CD4-positive, alpha-beta T cell (primary cell): Measurements from ENCODE around the gene EIF4E1B. TPM values are rescaled to one million over a fixed set of nuclear protein-coding genes. Genes with fewer than 3 reads are reported as not detected.
A peak's percentile ranks its signal among the peaks of the same experiment; 100 is the strongest.

Experiments used
- ATAC-seq: fragments of 200-7000 bp; cut with Tn5 transposase; one replicate; pipeline ENCODE4 v1.10.0; 2022; ENCODE audit warnings: mild to moderate bottlenecking; ENCODE audit not compliant: poor library complexity
- CTCF ChIA-PET: fragments of 350-600 bp; sonication (Branson Sonifier 250); formaldehyde crosslinking; loops from one replicate; lab custom pipeline; 2021; ENCODE audit warnings: antibody characterized with exemption, inconsistent platforms; lab: Charles Lee
- POLR2A ChIA-PET: fragments of 350-600 bp; sonication (Branson Sonifier 250); formaldehyde crosslinking; loops from one replicate; lab custom pipeline; 2021; ENCODE audit warnings: antibody characterized with exemption, inconsistent platforms; lab: Charles Lee
- DNase-seq, 14 experiments: peaks; one replicate each; pipeline ENCODE4 v3.0.0-alpha.2; 2013 to 2020; ENCODE audit warnings: mixed read lengths in 2 of 14
- H3K27ac ChIP-seq, 2 donors: one replicate each; pipeline versions ENCODE4 v1.5.1 to v1.7.0; 2013; ENCODE audit warnings: low read length in 2 of 2, low read depth in 1 of 2, mild to moderate bottlenecking in 1 of 2
- H3K27me3 ChIP-seq, 2 experiments: 1 replicate in 1 of 2; 2 replicates in 1 of 2; pipeline versions ENCODE4 v1.6.1 to v1.7.0; 2013; ENCODE audit warnings: low read length in 2 of 2, control low read depth in 1 of 2, mild to moderate bottlenecking in 1 of 2, moderate library complexity in 1 of 2; ENCODE audit not compliant: insufficient read depth in 2 of 2, control insufficient read depth in 1 of 2
- H3K36me3 ChIP-seq: one replicate; pipeline ENCODE4 v1.6.1; 2013; ENCODE audit warnings: low read length, control low read depth; ENCODE audit not compliant: insufficient read depth
- H3K4me1 ChIP-seq: one replicate; pipeline ENCODE4 v1.6.1; 2013; ENCODE audit warnings: low read length, control low read depth; ENCODE audit not compliant: insufficient read depth
- H3K4me3 ChIP-seq: one replicate; pipeline ENCODE4 v1.5.1; 2013; ENCODE audit warnings: mild to moderate bottlenecking, low read length, moderate library complexity
- H3K9me3 ChIP-seq, 2 experiments: 1 replicate in 1 of 2; 2 replicates in 1 of 2; pipeline versions ENCODE4 v1.6.1 to v1.7.0; 2013; ENCODE audit warnings: low read length in 2 of 2, mild to moderate bottlenecking in 2 of 2, control low read depth in 1 of 2, moderate library complexity in 1 of 2; ENCODE audit not compliant: control insufficient read depth in 1 of 2, insufficient read depth in 1 of 2
- H3K27ac Mint-ChIP-seq: one replicate; pipeline ENCODE4 v1.8.0; 2020; ENCODE audit warnings: mixed read lengths
- H3K27me3 Mint-ChIP-seq: one replicate; pipeline ENCODE4 v1.8.0; 2021; ENCODE audit warnings: mixed read lengths
- H3K36me3 Mint-ChIP-seq: one replicate; pipeline ENCODE4 v1.8.0; 2021; ENCODE audit warnings: low read depth, mixed read lengths
- H3K4me1 Mint-ChIP-seq: one replicate; pipeline ENCODE4 v1.8.0; 2021; ENCODE audit warnings: low read depth, mixed read lengths
- H3K4me3 Mint-ChIP-seq: one replicate; pipeline ENCODE4 v1.8.0; 2020; ENCODE audit warnings: mild to moderate bottlenecking, mixed read lengths
- H3K9me3 Mint-ChIP-seq: one replicate; pipeline ENCODE4 v1.8.0; 2020; ENCODE audit warnings: mixed read lengths
- intact Hi-C, 2 experiments: fragments of 100-400 bp; cut with DNase I in 1 of 2; cut with micrococcal nuclease in 1 of 2; formaldehyde crosslinking; loops; one replicate each; pipeline versions ENCODE4 v1.15.1 to v1.9.0; 2023 to 2025; cut with DNase I, micrococcal nuclease
- total RNA-seq, 174 experiments: library from RNA in 2 of 174; stranded (reverse) in 2 of 174; gene quantifications; one replicate each; pipeline ENCODE4 v1.2.3 and lab custom pipeline; 2021 to 2026
- TF ChIP-seq, protein P1 (sequence below): fragments of 200-600 bp; IDR thresholded peaks from one replicate; pipeline ENCODE4 v1.8.0; 2022; ENCODE audit warnings: antibody characterized with exemption, mild to moderate bottlenecking

EIF4E1B gene
- total RNA-seq, 2 experiments from 2014 or later, result not detected

- Histone ChIP-seq H3K27me3 (no peaks in the 10 kb centered on the region), H3K27ac (no peak overlapping the region), H3K9me3 (peaks cover 0 to 4% of the 10 kb centered on the region in 2 experiments), H3K36me3 (no peaks in the 10 kb centered on the region), H3K4me1 (peaks cover 12% of the 10 kb centered on the region), H3K4me3 (peak overlapping the region; percentile 33)
- Mint-ChIP-seq H3K9me3 (no peaks in the 10 kb centered on the region), H3K4me1 (peaks cover 8% of the 10 kb centered on the region), H3K36me3 (no peaks in the 10 kb centered on the region), H3K27ac (no peak overlapping the region), H3K4me3 (peak overlapping the region; percentile 82), H3K27me3 (no peaks in the 10 kb centered on the region)
- ATAC-seq, result no peak
- CTCF ChIA-PET, result interaction anchor here (0.9 to 2.2 kb wide), 8 partner anchors 10 to 179 kb away, joined by 3 to 11 read pairs (median 4); partner anchors contain the start of gene CLTB
- intact Hi-C loops, result loop anchor here in 1 of 2 experiments (1.0 to 5.0 kb wide), 2 partner anchors 180 to 864 kb away; partner anchors contain the start of gene CLTB
- POLR2A ChIA-PET, result interaction anchor here (1.0 to 1.4 kb wide), 3 partner anchors 51 to 148 kb away, joined by 3 to 6 read pairs (median 6); partner anchors contain the start of genes FAF2, RNF44 and TSPAN17
- TF ChIP-seq, protein P1, sequence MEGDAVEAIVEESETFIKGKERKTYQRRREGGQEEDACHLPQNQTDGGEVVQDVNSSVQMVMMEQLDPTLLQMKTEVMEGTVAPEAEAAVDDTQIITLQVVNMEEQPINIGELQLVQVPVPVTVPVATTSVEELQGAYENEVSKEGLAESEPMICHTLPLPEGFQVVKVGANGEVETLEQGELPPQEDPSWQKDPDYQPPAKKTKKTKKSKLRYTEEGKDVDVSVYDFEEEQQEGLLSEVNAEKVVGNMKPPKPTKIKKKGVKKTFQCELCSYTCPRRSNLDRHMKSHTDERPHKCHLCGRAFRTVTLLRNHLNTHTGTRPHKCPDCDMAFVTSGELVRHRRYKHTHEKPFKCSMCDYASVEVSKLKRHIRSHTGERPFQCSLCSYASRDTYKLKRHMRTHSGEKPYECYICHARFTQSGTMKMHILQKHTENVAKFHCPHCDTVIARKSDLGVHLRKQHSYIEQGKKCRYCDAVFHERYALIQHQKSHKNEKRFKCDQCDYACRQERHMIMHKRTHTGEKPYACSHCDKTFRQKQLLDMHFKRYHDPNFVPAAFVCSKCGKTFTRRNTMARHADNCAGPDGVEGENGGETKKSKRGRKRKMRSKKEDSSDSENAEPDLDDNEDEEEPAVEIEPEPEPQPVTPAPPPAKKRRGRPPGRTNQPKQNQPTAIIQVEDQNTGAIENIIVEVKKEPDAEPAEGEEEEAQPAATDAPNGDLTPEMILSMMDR, result no peak
- DNase-seq, result no peak
These were observed 34.3 kb upstream of the EIF4E1B start for GRCh38 chr5:176596069-176596644.

GRCh38 chr5:176596689-176597416 lies 33.6 kb upstream of the EIF4E1B start:
- POLR2A ChIA-PET, result interaction anchor here (0.7 to 1.4 kb wide), 4 partner anchors 50 to 149 kb away, joined by 3 to 6 read pairs (median 4); partner anchors contain the start of genes FAF2, RNF44 and TSPAN17
- peaks cover 0 to 4% of the 10 kb centered on the region in 2 experiments for H3K9me3 ChIP-seq
- peaks cover 12% of the 10 kb centered on the region for H3K4me1 ChIP-seq
- TF ChIP-seq, protein P1, result peak; percentile 11
- ATAC-seq (peak; percentile 84), DNase-seq (peak; percentile 51 to 89 (median 67))
- Mint-ChIP-seq H3K36me3 (no peaks in the 10 kb centered on the region), H3K4me3 (peak overlapping the region; percentile 82), H3K9me3 (no peaks in the 10 kb centered on the region), H3K4me1 (peaks cover 8% of the 10 kb centered on the region), H3K27ac (no peak overlapping the region), H3K27me3 (no peaks in the 10 kb centered on the region)
- peak overlapping the region; percentile 33 for H3K4me3 ChIP-seq
- CTCF ChIA-PET, result interaction anchor here (0.7 to 2.2 kb wide), 17 partner anchors 9 to 237 kb away, joined by 3 to 11 read pairs (median 3); partner anchors contain the start of genes CLTB and RNF44
- no peak overlapping the region for H3K27ac ChIP-seq
- no peaks in the 10 kb centered on the region for H3K27me3 ChIP-seq
- intact Hi-C loops, result loop anchor here (1.0 to 5.0 kb wide), 2 partner anchors 181 to 865 kb away; partner anchors contain the start of gene CLTB (in 2 of the 2)
- H3K36me3 ChIP-seq, result no peaks in the 10 kb centered on the region
